ENCODE data around the gene HARS2. TPM values are rescaled to one million over a fixed set of nuclear protein-coding genes. Genes with fewer than 3 reads are reported as not detected.
"Not testable (repeated sequence)": the region's sequence is repeated elsewhere in the genome, so short reads cannot be mapped to it uniquely, and the experiment has no call there.

HARS2 gene, protein sequence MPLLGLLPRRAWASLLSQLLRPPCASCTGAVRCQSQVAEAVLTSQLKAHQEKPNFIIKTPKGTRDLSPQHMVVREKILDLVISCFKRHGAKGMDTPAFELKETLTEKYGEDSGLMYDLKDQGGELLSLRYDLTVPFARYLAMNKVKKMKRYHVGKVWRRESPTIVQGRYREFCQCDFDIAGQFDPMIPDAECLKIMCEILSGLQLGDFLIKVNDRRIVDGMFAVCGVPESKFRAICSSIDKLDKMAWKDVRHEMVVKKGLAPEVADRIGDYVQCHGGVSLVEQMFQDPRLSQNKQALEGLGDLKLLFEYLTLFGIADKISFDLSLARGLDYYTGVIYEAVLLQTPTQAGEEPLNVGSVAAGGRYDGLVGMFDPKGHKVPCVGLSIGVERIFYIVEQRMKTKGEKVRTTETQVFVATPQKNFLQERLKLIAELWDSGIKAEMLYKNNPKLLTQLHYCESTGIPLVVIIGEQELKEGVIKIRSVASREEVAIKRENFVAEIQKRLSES
- 32.0 and 34.6 TPM in 2 replicates for total RNA-seq

DNA sequence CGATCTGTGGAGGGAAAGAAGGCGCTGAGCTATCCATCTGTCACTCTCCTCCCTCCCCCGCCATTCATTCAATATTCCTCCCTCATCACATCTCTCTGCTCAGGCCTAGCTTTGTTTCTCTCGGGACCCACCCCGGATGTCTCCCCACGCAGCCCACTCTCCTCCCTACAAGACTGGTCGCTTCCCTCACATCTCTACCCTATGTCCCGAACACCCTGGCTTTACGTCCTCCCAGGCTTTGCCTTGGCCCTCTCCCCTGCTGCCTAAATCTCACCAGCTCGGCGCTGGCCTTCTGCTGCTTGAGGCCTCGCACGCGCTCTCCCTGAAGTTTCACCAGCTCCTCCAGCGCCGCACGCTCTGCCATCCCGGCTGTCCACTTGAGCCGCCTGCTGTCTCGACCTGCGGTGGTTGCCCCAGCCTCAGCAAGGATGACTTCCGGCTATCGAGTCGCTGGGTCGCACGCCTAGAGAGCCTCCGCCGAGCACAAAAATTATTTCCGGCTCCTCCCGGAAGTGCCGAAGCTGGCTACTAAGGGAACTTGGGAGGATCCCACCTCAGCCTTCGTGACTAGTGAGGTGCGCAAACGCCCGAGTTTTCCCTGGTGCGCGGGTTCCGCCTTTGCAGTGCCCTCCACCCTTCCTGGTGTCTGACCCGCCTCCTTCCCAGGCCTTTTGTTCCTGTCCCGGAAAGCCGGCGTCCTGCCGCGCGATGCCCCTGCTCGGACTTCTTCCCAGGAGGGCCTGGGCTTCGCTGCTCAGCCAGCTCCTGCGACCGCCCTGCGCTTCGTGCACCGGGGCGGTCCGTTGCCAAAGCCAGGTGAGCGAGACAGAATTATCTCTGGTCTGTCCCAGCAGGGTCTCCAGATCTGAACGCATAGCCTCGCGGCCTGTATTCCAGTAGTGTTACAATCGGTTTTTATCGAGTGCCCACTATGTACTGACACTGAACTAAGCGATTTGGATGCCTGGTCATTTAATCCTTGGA lies at the start of gene HARS2, which contains the start of gene HARS1:
TSS of gene HARS2 (plus strand) at position 515 of the 984 bp plus-strand sequence. CDS start at position 709, 194 bp downstream.
TSS of gene HARS1 (minus strand) at position 430 of the 984 bp plus-strand sequence. CDS start at position 364, 66 bp downstream.
- intact Hi-C loops (cut with micrococcal nuclease) = loop anchor here (1.0 to 10.0 kb wide), 10 partner anchors 9 to 516 kb away; partner anchors contain the start of genes ANKHD1, APBB3, CYSTM1 and EIF4EBP3

DNA sequence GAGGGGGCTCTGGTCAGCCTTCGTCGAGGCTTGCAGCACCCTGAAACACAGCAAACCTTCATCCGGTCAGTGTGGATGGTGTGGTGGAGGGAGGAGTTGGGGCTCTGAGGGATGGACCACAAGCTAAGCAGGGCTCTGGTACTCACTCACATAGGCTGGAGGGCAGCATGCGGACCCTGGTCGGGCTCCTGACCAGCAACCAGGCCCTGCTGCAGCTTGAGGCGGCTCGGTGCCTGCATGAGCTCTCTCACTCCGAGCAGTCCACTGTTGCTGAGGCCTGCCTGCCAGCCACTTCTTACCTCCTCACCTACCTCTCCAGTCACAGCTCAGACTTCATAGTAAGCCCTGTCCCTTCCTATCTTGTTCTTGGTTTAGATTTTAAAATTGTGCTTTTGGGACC lies 49.5 kb upstream of the HARS2 start:
- intact Hi-C loops (cut with micrococcal nuclease) = loop anchor here (10.0 kb wide), 1 partner anchor 923 kb away; no protein-coding TSS in a partner anchor

DNA sequence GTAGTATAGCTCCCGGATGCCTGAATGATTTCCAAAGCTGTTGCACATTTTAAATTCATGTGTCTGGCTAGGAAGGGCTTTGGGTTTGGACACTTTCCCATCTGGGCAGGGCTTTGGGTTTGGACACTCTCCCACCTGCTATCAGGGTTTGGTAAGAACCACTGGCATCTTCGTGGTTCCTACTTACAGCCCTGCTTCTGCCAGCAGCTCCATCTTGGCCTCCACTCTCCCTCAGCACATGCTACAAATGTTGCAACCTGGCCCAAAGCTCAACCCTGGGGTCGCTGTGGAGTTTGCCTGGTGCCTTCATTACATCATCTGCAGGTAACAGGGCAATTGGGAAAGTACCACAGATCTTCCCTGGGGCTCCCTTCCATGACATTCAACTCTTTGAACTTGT lies 48.5 kb upstream of the HARS2 start:
- intact Hi-C loops (cut with micrococcal nuclease) = loop anchor here (10.0 kb wide), 1 partner anchor 922 kb away; no protein-coding TSS in a partner anchor

DNA sequence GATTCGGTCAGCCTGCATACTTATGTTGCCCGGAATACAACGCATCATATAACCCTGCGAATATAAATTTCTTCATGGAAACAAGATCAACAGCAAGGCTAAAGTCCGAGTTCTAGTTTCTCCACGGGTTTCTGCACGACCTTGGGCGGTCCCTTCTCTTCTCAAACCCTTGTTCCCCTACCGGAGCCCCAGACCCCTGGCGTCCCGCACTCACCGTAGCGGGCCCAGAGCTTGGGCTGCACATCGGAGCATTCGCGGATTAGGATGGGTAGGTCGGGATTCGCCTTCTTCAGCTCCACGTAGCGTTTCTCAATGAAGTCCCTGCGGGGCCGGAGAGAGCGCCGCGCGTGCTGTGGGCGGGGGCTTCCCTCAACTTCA lies 44.2 kb upstream of the HARS2 start:
- intact Hi-C loops (cut with micrococcal nuclease) = loop anchor here (1.0 to 10.0 kb wide), 14 partner anchors 8 to 918 kb away; partner anchors contain the start of genes ANKHD1, APBB3, CYSTM1 and EIF4EBP3

DNA sequence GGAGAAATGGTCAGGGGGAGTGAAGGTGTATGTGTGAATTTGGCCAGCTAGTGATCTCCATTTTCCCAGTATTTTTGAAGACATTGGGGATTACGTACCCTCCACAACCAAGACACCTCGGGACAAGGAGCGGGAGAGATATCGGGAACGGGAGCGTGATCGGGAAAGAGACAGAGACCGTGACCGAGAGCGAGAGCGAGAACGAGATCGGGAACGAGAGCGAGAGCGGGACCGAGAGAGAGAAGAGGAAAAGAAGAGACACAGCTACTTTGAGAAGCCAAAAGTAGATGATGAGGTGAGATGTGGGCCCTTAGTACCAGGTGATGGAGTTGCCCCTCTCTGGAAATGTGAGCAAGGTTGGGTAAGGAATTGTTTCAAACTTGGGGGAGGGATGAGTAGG lies 32.4 kb upstream of the HARS2 start:
- intact Hi-C loops (cut with micrococcal nuclease) = no loop called here

DNA sequence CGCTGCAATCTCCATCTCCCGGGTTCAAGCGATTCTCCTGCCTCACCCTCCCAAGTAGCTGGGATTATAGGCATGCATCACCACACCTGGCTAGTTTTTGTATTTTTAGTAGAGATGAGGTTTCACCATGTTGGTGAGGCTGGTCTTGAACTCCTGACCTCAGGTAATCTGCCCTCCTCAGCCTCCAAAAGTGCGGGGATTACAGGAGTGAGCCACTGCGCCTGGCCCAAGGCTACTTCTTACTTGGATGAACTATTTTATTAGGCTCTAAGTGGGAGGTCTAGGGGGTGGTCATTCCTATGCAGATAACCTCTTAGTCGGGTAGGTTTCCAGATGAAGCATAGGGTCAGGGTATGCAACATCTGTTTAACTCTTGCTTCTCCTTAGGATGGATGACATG lies 30.9 kb upstream of the HARS2 start:
- intact Hi-C loops (cut with micrococcal nuclease) = not testable (repeated sequence)

DNA sequence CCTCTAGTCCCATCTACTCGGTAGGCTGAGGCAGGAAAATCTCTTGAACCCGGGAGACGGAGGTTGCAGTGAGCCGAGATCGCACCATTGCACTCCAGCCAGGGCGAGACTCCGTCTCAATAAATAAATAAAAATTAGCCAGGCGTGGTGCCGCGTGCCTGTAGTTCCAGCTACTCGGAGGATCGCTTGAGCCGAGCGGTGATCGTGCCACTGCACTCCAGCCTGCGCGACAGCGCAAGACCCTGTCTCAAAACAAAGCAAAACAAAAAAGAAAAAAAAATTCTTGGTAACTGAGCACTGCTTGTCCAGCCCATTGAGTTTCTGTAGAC lies 27.3 kb upstream of the HARS2 start:
- intact Hi-C loops (cut with micrococcal nuclease) = loop anchor here (1.0 to 2.0 kb wide), 12 partner anchors 17 to 361 kb away; partner anchors contain the start of genes ANKHD1, APBB3, EIF4EBP3 and HARS1

DNA sequence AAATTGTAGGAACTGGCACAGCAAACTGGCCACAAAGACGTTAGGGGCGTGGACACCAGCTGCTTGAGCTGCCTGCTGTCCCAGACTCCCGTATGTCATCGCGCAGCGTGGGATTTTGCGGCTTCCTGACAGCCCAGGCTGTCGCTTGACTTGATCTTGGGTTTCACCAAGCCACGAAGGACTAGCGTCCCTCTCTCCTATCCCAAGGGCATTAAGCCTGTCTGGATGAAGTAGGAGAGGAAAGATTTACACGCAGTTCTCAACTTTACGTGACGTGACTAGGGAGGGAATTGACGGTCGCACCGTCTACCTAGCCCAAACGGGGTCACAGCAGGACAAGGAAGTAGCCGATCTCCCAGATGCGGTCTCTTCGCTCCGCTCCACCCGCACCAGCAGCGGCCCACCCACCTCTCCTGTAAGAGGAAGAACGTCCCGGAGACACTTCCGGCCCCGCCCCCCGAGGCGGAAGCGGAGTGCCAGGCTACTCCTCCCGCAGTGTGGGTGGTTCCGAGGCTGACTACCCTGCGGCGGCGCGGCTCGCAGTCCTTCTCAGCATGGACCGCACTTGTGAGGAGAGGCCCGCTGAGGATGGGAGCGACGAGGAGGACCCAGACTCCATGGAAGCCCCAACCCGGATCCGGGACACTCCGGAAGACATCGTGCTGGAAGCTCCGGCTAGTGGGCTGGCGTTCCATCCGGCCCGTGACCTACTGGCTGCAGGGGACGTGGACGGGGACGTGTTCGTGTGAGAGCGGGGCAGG lies 26.7 kb upstream of the HARS2 start, which contains the start of gene WDR55:
TSS of gene WDR55 (plus strand) at position 546 of the 761 bp plus-strand sequence. CDS start at position 555, 9 bp downstream.
- intact Hi-C loops (cut with micrococcal nuclease) = loop anchor here (1.0 to 2.0 kb wide), 12 partner anchors 17 to 361 kb away; partner anchors contain the start of genes ANKHD1, APBB3, EIF4EBP3 and HARS1

DNA sequence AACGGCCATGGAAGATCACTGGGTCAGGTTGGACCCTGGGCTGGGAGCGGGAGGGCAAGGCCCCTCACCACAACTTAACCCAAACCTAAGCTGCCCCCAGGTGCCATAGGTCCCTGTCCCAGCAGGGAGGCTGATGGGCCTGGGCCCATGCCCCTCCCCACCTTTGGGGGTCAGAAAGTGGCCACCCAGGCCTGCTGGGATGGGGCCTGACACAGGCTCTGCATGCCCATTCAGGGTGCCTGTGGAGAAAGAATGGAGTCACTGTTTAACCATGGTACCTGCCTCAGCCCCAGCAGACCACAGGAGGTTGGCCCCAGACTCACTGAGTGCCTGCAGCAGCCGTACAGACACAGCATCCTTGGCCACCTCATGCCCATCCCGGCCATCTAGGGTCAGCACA lies 20.2 kb upstream of the HARS2 start:
- intact Hi-C loops (cut with micrococcal nuclease) = not testable (repeated sequence)

DNA sequence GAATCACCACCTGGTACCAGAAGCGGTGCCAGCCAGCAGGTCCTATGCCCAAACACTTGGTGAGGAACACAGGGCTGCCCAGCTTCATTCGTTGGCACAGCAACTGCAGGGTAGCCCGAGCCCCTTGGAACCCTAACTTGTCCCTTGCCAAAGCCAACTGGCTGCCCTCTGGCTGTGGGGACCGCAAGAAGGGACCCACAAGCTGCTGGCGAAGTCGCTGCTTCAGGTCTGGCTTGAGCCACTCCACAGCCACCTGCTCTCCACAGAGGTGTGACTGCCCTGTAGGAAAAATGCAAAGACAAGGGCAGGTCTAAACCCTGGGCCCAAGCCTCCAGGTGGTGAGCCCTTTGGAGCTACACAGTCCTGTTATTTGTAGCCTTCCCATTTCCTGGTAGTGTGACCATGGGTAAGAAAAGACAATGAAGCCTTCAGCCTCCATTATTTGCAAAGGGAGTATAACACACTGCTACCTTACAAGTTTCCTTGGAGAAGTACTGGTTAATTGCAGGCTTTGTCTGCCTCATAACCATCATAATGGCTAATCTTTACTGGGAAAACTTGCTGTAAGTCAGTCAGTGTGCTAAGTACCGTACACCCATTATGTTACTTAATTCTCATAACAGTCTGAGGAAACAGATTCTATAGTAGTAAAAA lies 19.7 kb upstream of the HARS2 start:
- intact Hi-C loops (cut with micrococcal nuclease) = no loop called here

DNA sequence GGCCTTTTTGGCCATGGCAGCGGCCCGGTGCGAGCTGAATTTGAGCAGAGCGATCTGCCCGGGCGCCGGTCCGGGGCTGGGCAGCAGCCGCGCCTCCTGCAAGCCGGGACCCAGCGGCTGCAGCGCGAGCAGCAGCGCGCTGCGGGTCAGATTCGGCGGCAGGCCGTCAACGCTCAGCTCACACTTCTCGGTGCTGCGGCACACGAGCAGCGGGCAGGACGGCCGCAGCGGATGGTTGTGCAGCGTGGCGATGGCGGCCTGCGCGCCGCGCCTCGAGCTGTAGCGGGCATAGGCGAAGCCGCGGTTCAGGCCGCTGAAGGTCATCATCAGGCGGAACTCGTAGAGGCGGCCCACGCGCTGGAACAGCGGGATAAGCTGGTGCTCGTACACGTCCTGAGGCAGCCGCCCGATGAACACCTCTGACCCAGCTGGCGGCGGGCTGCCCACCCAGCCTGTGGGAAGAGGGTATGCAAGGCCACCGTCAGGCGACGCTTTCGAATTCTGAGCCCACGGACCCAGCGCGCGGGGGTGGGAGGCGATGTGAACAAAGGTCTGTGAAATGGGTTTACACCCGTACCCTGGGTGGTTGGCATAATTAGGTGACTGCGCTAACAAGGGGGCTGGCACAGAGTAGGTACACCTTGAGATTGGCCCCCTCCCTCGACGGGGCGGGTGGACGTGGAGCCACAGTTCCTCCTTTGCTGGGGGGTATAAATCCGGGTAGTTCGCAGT lies 18.6 kb upstream of the HARS2 start:
- intact Hi-C loops (cut with micrococcal nuclease) = no loop called here

DNA sequence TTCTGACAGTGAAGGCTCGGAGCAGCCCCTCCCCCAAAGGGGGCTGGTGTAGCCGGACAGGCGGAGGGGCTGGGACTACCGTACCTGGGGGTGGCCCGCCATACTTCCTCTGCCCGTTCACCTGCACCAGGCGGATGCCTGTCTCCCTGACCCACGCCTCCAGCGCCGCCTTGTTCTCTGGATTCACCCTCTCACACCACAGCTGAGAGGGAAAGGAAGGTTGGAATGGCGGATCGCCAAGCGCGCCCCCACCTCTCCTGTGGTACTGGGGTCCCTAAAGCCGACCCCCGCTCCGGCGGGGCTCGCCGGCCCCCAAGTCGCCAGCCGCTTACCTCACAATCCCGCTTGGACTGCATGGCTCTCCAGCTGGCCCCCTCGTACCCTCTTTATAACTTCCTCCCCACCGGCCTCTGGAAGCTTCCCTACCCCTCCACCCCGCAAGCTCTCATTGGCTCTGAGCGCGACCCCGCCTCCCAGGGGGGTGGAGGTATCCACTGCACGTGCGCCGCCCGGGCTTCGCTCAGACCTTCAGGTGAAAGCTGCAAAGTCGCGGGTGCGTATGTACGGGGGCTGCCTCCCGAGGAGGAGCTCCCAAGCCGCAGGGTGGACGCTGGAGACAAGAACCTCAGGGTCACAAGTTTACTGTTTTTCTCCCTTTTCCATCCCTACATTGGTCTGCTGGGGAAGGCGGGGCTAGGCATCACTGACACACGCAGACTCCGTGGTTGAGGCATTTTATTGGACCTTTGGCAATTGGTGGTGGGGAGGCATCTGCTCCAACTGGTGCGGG lies 17.9 kb upstream of the HARS2 start, which contains the start of gene DND1:
TSS of gene DND1 (minus strand) at position 390 of the 790 bp plus-strand sequence. CDS start at position 356, 34 bp downstream.
- intact Hi-C loops (cut with micrococcal nuclease) = no loop called here

DNA sequence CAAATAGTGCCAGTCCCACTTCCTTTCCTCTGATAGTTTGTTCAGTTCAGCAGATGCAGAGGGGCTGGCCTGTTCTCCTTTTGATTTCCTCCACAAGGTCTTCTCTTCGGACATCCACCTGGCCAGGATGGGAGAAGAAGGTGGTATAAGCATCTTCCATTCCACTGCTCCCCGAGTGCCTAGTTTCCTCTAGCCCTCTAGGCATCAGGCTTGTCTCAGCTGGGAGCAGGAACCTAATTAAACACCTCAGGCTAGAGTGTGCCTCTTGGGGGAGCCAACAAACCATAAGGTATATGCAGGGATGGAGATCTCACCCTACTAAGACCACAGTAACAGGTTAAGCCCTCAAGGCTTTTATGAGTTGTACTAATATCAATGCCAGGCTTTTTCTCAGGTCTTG lies 17.0 kb upstream of the HARS2 start:
- intact Hi-C loops (cut with micrococcal nuclease) = no loop called here

DNA sequence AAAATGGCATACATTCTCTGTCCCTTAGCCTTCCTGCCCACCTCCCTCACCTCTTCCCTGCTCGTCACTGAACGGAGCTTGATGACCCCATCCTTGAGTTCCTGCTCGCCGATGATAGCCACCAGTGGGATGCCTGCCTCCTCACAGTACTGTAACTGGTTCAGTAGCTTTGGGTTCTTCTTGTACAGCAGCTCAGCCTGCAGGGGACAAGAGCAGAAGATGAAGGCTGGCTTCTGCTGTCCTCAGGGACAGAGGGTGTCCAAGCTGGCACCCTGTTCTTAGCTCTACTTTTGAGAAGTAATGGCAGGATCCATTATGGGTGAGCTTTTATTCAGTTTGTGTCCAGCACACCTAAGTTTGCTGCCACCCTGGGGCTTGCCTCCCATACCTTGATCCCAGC lies 16.6 kb upstream of the HARS2 start:
- intact Hi-C loops (cut with micrococcal nuclease) = no loop called here

DNA sequence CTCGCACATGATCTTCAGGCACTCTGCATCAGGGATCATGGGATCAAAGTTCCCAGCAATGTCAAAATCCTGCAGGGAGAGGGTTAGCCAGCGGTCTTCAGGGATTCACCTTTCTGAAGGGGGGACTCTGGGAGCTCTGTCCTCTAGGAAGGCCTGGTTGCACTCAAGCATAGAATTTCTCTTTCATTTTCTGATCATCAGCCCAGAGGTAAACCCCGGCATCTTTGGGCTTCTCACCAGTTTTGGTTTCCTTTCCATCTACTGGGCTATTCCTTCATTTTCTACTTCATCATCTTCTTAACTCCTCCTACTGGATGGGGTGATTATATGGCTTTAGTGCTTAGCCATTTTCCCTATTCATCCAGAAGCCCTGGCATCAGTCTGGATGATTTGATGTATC lies 13.3 kb upstream of the HARS2 start:
- intact Hi-C loops (cut with micrococcal nuclease) = no loop called here

DNA sequence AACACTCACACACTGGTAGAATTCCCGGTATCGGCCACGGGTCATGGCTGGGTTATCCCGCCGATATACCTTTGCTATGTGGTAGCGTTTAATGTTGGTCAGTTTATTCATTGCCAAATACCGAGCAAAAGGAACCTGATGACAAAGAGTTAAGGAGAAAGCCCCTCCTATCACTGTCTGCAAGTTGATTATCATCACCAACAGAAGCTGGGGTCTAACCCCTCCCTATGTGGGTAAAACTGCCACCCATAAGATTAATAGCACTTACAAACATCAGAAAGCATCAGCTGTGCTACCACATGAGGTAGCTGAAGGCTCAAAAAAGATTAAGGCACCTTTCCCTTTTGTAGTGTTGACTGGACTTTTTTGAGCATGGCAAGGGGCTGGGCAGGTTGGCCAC lies 12.3 kb upstream of the HARS2 start:
- intact Hi-C loops (cut with micrococcal nuclease) = no loop called here

DNA sequence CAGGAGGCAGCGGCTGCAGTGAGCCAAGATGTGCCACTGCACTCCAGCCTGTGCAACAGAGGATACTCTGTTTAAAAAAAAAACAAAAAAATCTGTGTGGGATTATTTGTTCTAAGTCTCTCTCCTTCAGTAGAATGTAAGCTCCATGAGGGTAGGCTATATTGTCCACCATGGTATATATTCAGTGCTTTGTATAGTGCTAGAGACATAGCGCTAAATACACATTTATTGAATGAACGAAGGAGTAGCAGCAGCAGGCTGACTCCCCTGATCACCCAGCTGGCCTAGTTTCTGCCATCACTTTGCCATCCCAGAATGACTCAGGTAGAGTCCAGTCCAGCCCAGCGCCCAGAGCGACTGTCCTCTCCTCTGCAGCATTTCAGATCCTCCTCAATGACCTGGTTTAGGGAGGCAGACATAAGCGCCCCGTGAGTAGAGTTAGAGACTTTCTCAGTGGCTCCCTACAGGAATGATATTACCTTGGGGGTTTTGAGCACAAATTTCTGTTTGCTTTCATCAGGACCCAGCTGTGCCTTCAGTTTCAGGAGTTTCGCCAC lies 801 bp upstream of the HARS2 start:
- intact Hi-C loops (cut with micrococcal nuclease) = loop anchor here (2.0 to 10.0 kb wide), 3 partner anchors 30 to 516 kb away; partner anchors contain the start of genes CYSTM1 and TMCO6

DNA sequence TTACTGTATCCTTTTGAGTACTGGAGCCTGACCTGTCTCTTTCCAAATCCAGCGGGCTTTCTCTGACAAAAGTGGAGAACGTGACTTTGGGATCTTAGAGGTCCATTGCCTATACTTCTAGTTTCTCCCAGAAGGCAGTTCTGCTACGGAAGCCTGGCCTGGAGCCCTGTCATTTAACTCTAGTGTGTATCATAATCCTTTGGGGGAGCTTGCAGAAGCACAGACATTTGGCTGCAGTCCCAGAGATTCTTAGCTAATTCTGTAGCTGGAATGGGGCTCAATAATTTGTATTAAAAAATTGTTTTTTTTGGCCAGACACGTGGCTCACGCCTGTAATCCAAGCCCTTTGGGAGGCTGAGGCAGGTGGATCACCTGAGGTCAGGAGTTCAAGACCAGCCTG lies 3.0 kb downstream of the HARS2 start:
- intact Hi-C loops (cut with micrococcal nuclease) = loop anchor here (10.0 kb wide), 1 partner anchor 519 kb away; the partner anchor contains the start of gene CYSTM1

All from T-helper 1 cell treated with Interleukin-12 subunit alpha and Interleukin-12 subunit beta and Interleukin-4 antibody, amounts not matched to agents 30 ng/mL and 1 ng/mL, for 36 hours (primary cell).